HEK293 (cell line): ENCODE results near the gene CHL1.

Experiments used
- AEBP2 ChIP-seq: fragments of 450-650 bp; formaldehyde crosslinking; IDR thresholded peaks from 2 replicates; pipeline ENCODE4 v1.5.1; 2016; ENCODE audit warnings: missing biosample characterization, missing genetic modification characterization, borderline replicate concordance
- BCL6B ChIP-seq: fragments of 450-650 bp; formaldehyde crosslinking; IDR thresholded peaks from 2 replicates; pipeline ENCODE4 v1.5.1; 2017; ENCODE audit warnings: missing biosample characterization, missing genetic modification characterization
- EGR2 ChIP-seq: fragments of 450-650 bp; formaldehyde crosslinking; IDR thresholded peaks from 2 replicates; pipeline ENCODE4 v1.5.1; 2016; ENCODE audit warnings: low read depth, missing biosample characterization, missing genetic modification characterization
- GFI1B ChIP-seq: fragments of 450-650 bp; formaldehyde crosslinking; IDR thresholded peaks from 2 replicates; pipeline ENCODE4 v1.5.1; 2016; ENCODE audit warnings: missing biosample characterization, missing genetic modification characterization
- GLIS1 ChIP-seq: fragments of 450-650 bp; formaldehyde crosslinking; IDR thresholded peaks from 2 replicates; pipeline ENCODE4 v1.5.1; 2016; ENCODE audit warnings: missing biosample characterization, missing genetic modification characterization
- MZF1 ChIP-seq: fragments of 450-650 bp; formaldehyde crosslinking; IDR thresholded peaks from 2 replicates; pipeline ENCODE4 v1.5.1; 2017; ENCODE audit warnings: missing biosample characterization, missing genetic modification characterization, borderline replicate concordance
- SP3 ChIP-seq: fragments of 450-650 bp; formaldehyde crosslinking; IDR thresholded peaks from 2 replicates; pipeline ENCODE4 v1.5.1; 2016; ENCODE audit warnings: missing biosample characterization, missing genetic modification characterization
- SP7 ChIP-seq: fragments of 450-650 bp; formaldehyde crosslinking; IDR thresholded peaks from 2 replicates; pipeline ENCODE4 v1.5.1; 2016; ENCODE audit warnings: missing biosample characterization, missing genetic modification characterization
- ZFP69B ChIP-seq: fragments of 450-650 bp; formaldehyde crosslinking; IDR thresholded peaks from 2 replicates; pipeline ENCODE4 v1.5.1; 2016; ENCODE audit warnings: missing biosample characterization, missing genetic modification characterization
- ZNF140 ChIP-seq: fragments of 450-650 bp; formaldehyde crosslinking; IDR thresholded peaks from 2 replicates; pipeline ENCODE4 v1.5.1; 2016; ENCODE audit warnings: missing biosample characterization, missing genetic modification characterization
- ZNF174 ChIP-seq: fragments of 450-650 bp; formaldehyde crosslinking; IDR thresholded peaks from 2 replicates; pipeline ENCODE4 v1.5.0; 2017; ENCODE audit warnings: missing biosample characterization, mild to moderate bottlenecking, missing genetic modification characterization
- ZNF398 ChIP-seq: fragments of 450-650 bp; formaldehyde crosslinking; IDR thresholded peaks from 2 replicates; pipeline ENCODE4 v1.5.1; 2017; ENCODE audit warnings: missing biosample characterization, missing genetic modification characterization
- ZNF514 ChIP-seq: fragments of 450-650 bp; formaldehyde crosslinking; IDR thresholded peaks from 2 replicates; pipeline ENCODE4 v1.5.1; 2016; ENCODE audit warnings: missing biosample characterization, missing genetic modification characterization
- ZNF518A ChIP-seq: fragments of 450-650 bp; formaldehyde crosslinking; conservative IDR thresholded peaks from 2 replicates; pipeline ENCODE4 v1.5.1; 2016; ENCODE audit warnings: low read depth, missing biosample characterization, missing genetic modification characterization
- ZSCAN16 ChIP-seq: fragments of 450-650 bp; formaldehyde crosslinking; IDR thresholded peaks from 2 replicates; pipeline ENCODE4 v1.5.1; 2016; ENCODE audit warnings: missing biosample characterization, missing genetic modification characterization
- ZSCAN5A ChIP-seq: fragments of 450-650 bp; formaldehyde crosslinking; IDR thresholded peaks from 2 replicates; pipeline ENCODE4 v1.5.1; 2016; ENCODE audit warnings: missing biosample characterization, missing genetic modification characterization

The CHL1 gene

GRCh38 chr3:197149-197827 is 725 bp downstream of the CHL1 start (continued):
- TF ChIP-seq ZNF174 (no peak), ZFP69B (tag by site-specific recombination) (0 out of 2 replicates have a peak, but pooled peaks have one; percentile 18), MZF1 (no peak), SP3 (tag by site-specific recombination) (peak; percentile 36), AEBP2 (tag by site-specific recombination) (no peak), ZNF518A (tag by site-specific recombination) (no peak), ZNF398 (peak; percentile 42; the same call in 1 of the 2 replicates), ZSCAN16 (no peak), GFI1B (tag by site-specific recombination) (no peak), SP7 (tag by site-specific recombination) (no peak), BCL6B (no peak), ZNF514 (tag by site-specific recombination) (no peak), GLIS1 (tag by site-specific recombination) (peak; percentile 35; the same call in 1 of the 2 replicates), EGR2 (tag by site-specific recombination) (no peak), ZSCAN5A (no peak), ZNF140 (tag by site-specific recombination) (no peak)
